Ascending aorta (tissue), 2 donors: ENCODE measurements around the gene LDHAL6A. TPM values are rescaled to one million over a fixed set of nuclear protein-coding genes. Genes with fewer than 3 reads are reported as not detected.

Source experiments
- DNase-seq, 2 donors: peaks; one replicate each; pipeline ENCODE4 v3.0.0-alpha.2; 2019; ENCODE audit warnings: low spot score in 2 of 2
- H3K27ac ChIP-seq, 2 donors: fragments of 200-600 bp; sonication (generic); one replicate each; pipeline ENCODE4 v1.5.1; 2016 to 2017; ENCODE audit warnings: mild to moderate bottlenecking in 1 of 2
- H3K27me3 ChIP-seq: fragments of 200-600 bp; sonication (generic); one replicate; pipeline ENCODE4 v1.5.1; 2017
- H3K36me3 ChIP-seq, 2 donors: fragments of 200-600 bp; sonication (generic); one replicate each; pipeline ENCODE4 v1.5.1; 2016
- H3K4me1 ChIP-seq, 2 donors: fragments of 200-600 bp; sonication (generic); one replicate each; pipeline ENCODE4 v1.5.1; 2016 to 2017; ENCODE audit warnings: mild to moderate bottlenecking in 1 of 2
- H3K4me3 ChIP-seq, 2 donors: fragments of 200-600 bp; sonication (generic); one replicate each; pipeline ENCODE4 v1.5.1; 2016 to 2017; ENCODE audit warnings: mild to moderate bottlenecking in 1 of 2
- H3K9me3 ChIP-seq, 2 donors: fragments of 200-600 bp; sonication (generic); one replicate each; pipeline ENCODE4 v1.5.1; 2016
- intact Hi-C: fragments of 100-400 bp; cut with DNase I; formaldehyde crosslinking; loops from one replicate; pipeline ENCODE4 v1.15.1; 2023
- total RNA-seq: library from RNA; depleted of rRNA; stranded (reverse); fragments of >200 nt; gene quantifications from one replicate; pipeline ENCODE4 v1.1.0, GENCODE V29; 2016
- TF ChIP-seq, protein P1 (sequence below), 3 experiments: fragments of 200-600 bp in 2 of 3; fragments of 450-650 bp in 1 of 3; sonication (generic) in 2 of 3; IDR thresholded peaks; one replicate each; pipeline ENCODE4 v1.5.1; 2016 to 2019; ENCODE audit warnings: antibody characterized with exemption in 3 of 3, mild to moderate bottlenecking in 1 of 3, moderate library complexity in 1 of 3

LDHAL6A gene
- total RNA-seq, 1 donor from 2014 or later = not detected

DNA sequence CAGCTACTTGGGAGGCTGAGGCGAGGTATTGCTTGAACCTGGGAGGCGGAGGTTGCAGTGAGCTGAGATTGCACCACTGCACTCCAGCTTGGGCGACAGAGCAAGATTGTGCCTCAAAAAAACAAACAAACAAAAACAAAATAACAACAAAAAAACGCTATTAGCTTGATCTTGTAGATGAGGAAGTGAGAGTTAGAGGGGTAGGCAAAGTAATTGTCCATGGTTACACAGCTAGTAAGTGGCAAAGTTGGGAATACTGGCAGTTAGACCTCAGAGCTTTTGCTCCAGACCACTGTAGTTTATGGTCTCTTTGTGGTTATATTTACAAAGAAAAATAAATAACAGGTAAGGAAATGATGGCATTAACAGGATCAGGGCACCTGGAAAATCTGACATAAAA, 28.4 kb upstream of the LDHAL6A start:
- Histone ChIP-seq H3K4me1 (no peaks in the 10 kb centered on the region), H3K27ac (no peak overlapping the region), H3K36me3 (no peaks in the 10 kb centered on the region), H3K27me3 (no peaks in the 10 kb centered on the region), H3K9me3 (no peaks in the 10 kb centered on the region), H3K4me3 (no peak overlapping the region)
- no peak for DNase-seq
- intact Hi-C loops = no loop called here
- TF ChIP-seq, protein P1, sequence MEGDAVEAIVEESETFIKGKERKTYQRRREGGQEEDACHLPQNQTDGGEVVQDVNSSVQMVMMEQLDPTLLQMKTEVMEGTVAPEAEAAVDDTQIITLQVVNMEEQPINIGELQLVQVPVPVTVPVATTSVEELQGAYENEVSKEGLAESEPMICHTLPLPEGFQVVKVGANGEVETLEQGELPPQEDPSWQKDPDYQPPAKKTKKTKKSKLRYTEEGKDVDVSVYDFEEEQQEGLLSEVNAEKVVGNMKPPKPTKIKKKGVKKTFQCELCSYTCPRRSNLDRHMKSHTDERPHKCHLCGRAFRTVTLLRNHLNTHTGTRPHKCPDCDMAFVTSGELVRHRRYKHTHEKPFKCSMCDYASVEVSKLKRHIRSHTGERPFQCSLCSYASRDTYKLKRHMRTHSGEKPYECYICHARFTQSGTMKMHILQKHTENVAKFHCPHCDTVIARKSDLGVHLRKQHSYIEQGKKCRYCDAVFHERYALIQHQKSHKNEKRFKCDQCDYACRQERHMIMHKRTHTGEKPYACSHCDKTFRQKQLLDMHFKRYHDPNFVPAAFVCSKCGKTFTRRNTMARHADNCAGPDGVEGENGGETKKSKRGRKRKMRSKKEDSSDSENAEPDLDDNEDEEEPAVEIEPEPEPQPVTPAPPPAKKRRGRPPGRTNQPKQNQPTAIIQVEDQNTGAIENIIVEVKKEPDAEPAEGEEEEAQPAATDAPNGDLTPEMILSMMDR (IDR thresholded peaks at IDR 0.05) = no peak

DNA sequence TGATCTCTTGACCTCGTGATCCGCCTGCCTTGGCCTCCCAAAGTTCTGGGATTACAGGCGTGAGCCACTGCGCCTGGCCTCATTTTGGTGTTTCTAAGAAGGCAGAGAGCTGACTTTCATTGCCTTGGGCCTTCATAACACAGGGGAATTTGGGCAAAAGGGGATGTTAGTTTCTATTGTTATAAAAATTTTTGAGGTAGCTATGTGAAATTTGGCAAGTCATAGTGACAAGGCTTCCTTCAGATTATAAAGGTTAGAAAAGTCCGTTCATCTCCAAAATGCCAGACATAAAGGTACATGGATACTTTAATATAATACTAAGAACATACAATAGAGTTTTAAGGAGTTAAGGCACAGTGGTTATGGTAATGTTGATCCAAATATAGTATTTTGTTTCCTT, 26.3 kb upstream of the LDHAL6A start:
- no peaks in the 10 kb centered on the region for H3K9me3 ChIP-seq
- intact Hi-C loops = no loop called here
- TF ChIP-seq, protein P1 (IDR thresholded peaks at IDR 0.05) = no peak
- no peaks in the 10 kb centered on the region for H3K36me3 ChIP-seq
- no peaks in the 10 kb centered on the region for H3K4me1 ChIP-seq
- no peaks in the 10 kb centered on the region for H3K27me3 ChIP-seq
- no peak overlapping the region for H3K27ac ChIP-seq
- no peak for DNase-seq
- no peak overlapping the region for H3K4me3 ChIP-seq

DNA sequence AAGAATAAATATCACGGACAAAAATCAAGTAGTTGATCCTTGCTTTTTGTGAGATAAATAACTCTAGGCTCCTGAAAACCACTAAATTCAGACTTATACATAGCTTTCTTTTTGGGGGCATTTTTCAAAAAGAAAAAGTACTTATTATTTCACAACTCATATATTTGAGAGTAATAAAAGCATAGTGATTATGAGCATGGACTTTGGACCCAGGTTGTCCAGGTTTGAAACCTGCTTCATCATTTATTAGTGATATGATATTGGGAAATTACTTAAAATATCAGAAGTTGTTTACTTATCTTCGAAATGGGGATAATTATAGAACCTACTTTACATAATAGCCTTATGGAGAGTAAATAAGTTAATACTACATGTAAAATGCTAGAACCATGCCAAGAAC, 17.0 kb upstream of the LDHAL6A start:
- no peaks in the 10 kb centered on the region for H3K36me3 ChIP-seq
- H3K4me1 ChIP-seq = no peaks in the 10 kb centered on the region
- no peak for DNase-seq
- H3K27ac ChIP-seq = no peak overlapping the region
- H3K9me3 ChIP-seq = no peaks in the 10 kb centered on the region
- H3K4me3 ChIP-seq = no peak overlapping the region
- no peaks in the 10 kb centered on the region for H3K27me3 ChIP-seq
- TF ChIP-seq, protein P1 (IDR thresholded peaks at IDR 0.05) = no peak
- intact Hi-C loops = no loop called here

DNA sequence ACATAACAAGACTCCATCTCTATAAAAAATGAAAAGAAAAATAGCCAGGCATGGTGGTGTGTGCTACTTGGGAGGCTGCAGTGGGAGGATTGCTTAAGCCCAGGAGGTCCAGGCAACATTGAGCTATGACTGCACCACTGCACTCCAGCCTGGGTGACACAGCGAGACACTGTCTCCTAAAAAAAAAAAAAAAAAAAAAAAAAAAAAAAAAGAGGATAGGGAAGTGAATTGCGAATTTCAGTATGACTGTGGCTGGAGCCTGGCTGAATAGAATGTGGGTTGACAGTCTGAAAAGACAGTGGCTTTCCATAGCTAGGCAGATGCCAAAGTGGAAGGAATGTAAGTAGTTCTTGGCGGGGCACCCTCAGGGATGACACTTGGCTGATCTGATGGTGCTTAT, 6.4 kb upstream of the LDHAL6A start:
- TF ChIP-seq, protein P1 (IDR thresholded peaks at IDR 0.05) = no peak
- Histone ChIP-seq H3K4me1 (no peaks in the 10 kb centered on the region), H3K36me3 (no peaks in the 10 kb centered on the region), H3K27ac (no peak overlapping the region), H3K4me3 (no peak overlapping the region), H3K9me3 (no peaks in the 10 kb centered on the region), H3K27me3 (no peaks in the 10 kb centered on the region)
- intact Hi-C loops = no loop called here
- DNase-seq = no peak

DNA sequence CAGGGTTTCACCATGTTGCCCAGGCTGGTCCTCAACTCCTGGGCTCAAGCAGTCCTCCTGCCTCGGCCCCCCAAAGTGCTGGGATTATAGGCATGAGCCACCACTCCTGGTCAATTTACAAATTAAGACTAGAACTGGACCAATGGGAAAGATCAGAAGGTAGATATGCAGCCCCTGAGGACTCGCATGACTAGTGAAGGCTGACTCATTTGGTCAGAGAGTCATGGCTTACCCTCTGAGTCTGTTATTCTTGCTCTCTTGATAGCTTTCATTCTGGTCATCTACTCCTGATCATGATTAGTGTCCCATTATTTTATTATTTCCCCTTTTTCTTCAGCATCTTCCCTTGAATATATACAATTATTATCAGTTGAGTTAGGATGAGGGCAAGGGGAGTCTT, 2.7 kb upstream of the LDHAL6A start:
- H3K27me3 ChIP-seq = no peaks in the 10 kb centered on the region
- H3K9me3 ChIP-seq = no peaks in the 10 kb centered on the region
- intact Hi-C loops = no loop called here
- no peaks in the 10 kb centered on the region for H3K4me1 ChIP-seq
- no peak for DNase-seq
- H3K4me3 ChIP-seq = no peak overlapping the region
- TF ChIP-seq, protein P1 (IDR thresholded peaks at IDR 0.05) = no peak
- H3K27ac ChIP-seq = no peak overlapping the region
- no peaks in the 10 kb centered on the region for H3K36me3 ChIP-seq

DNA sequence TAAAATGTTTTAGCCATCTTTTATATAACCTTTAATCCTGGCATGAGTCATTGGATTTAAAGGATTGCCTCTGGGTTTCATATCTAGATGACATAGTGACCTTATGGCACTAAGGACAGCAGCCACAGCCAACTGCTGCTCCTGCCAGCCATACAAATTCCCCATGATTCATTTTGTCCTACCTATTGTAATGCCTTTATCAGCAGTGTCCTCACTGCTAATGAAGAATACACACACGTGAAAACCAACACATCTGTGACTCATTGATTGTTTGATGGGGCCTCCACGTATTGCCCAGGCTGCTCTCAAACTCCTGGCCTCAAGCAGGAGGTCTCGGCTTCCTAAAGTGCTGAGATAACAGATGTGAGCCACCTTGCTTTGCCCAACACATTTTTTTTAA, 1.8 kb downstream of the LDHAL6A start:
- H3K27ac ChIP-seq = no peak overlapping the region
- TF ChIP-seq, protein P1 (IDR thresholded peaks at IDR 0.05) = no peak
- intact Hi-C loops = no loop called here
- no peaks in the 10 kb centered on the region for H3K9me3 ChIP-seq
- H3K36me3 ChIP-seq = no peaks in the 10 kb centered on the region
- no peaks in the 10 kb centered on the region for H3K4me1 ChIP-seq
- H3K27me3 ChIP-seq = no peaks in the 10 kb centered on the region
- no peak overlapping the region for H3K4me3 ChIP-seq
- DNase-seq = no peak
